ENCODE results near the gene MAIP1. TPM values are rescaled to one million over a fixed set of nuclear protein-coding genes. Genes with fewer than 3 reads are reported as not detected.

Gene MAIP1
- total RNA-seq, 4 donors from 2014 or later, result 17.2 to 23.2 (median 21.0) TPM

DNA sequence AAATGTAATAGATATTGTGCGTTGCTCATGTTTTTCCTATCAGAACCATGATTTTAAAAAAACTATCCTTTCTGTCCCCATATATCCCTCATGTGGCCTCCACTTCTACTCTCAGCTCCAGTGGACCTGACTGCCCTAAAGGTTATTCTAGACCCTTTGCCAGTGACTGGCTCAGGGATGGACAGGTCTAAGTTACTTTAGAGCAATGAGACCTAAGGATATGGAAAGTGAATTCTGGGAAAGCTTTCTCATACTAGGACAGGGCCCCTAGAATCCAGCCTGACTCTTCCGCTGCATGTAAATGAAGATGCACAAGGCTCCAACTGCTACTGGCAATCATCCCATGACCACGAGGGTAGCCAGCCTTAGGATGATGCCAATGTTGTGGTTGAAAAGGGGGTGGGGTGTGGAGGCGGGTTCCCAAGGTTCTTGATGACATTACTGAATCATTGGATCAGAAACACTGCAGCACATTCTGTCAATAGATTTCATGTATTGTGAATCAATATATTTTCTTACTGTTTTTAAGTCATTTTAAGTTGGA, 23.0 kb upstream of the MAIP1 start:
- TF ChIP-seq, protein P1, sequence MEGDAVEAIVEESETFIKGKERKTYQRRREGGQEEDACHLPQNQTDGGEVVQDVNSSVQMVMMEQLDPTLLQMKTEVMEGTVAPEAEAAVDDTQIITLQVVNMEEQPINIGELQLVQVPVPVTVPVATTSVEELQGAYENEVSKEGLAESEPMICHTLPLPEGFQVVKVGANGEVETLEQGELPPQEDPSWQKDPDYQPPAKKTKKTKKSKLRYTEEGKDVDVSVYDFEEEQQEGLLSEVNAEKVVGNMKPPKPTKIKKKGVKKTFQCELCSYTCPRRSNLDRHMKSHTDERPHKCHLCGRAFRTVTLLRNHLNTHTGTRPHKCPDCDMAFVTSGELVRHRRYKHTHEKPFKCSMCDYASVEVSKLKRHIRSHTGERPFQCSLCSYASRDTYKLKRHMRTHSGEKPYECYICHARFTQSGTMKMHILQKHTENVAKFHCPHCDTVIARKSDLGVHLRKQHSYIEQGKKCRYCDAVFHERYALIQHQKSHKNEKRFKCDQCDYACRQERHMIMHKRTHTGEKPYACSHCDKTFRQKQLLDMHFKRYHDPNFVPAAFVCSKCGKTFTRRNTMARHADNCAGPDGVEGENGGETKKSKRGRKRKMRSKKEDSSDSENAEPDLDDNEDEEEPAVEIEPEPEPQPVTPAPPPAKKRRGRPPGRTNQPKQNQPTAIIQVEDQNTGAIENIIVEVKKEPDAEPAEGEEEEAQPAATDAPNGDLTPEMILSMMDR (IDR thresholded peaks at IDR 0.05; ENCODE audit: low read depth), result no peak

DNA sequence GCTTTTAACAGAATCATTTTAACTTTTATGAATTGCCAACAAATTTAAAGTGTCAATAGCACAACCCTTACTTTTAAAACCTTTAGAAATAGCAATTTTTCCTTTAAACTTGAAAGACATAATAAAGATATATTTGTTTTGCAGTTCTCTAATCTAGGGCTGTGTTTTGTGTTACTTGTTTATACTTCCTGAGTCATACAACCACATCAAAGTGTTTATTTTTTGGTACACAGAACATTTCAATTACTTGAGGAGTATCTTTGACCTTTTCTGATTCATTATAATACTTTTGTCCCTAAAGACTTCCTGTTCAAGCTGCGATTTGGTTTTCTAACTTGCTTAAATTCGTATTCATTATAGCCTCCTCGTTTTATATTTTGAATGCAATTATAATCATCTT, 21.9 kb upstream of the MAIP1 start:
- TF ChIP-seq, protein P1 (IDR thresholded peaks at IDR 0.05; ENCODE audit: low read depth), result no peak

DNA sequence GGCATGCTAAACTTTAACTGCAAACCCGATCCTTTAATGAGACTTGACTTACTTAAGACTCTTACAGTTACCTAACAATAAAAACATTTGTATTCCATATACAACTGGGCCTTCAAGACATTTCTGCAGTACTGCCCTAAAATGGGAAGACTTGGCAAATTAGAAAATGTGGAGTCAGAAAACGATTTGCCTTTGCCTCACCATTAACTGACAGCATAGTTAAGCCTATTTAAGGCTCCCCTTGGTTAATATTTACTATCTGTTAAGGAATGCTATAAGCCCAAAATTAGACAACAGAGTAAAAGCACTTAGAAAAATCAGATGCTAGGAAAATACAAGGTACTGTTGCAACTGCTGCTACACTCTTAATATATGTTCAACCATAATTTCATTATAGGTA, 18.8 kb upstream of the MAIP1 start:
- TF ChIP-seq, protein P1 (IDR thresholded peaks at IDR 0.05; ENCODE audit: low read depth), result no peak

DNA sequence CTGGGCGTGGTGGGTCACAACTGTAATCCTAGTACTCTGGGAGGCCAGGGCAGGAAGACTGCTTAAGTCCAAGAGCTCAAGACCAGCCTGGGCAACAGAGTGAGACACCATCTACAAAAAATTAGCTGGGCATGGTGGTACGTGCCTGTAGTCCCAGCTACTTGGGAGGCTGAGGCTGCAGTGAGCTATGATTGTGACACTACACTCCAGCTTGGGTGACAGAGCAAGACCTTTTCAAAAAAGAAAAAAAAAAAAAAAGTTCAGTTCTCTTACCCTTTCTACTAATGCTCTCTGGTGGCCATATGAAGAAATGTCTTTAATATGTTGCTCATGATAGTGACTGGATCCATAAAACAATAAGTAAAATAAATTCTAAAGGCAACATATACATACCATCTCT, 15.0 kb upstream of the MAIP1 start:
- TF ChIP-seq, protein P1 (IDR thresholded peaks at IDR 0.05; ENCODE audit: low read depth), result no peak

DNA sequence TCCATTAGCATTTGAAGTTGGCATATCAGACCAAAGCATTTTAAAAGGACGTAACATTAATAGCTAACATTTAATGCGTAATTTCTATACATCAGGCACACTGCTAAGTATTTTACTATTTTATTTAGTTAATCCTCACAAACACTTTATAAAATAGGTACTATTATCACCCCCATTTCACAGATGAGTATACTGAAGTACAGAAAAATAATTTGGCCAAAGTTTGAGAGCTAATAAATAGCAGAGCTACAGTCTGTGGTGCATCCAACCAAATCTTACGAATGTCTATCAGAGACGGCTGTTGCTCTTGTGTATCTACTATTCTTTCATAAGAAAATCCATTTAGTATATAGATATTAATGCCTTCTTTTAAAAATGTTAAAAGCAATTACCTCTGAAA, 12.0 kb upstream of the MAIP1 start:
- TF ChIP-seq, protein P1 (IDR thresholded peaks at IDR 0.05; ENCODE audit: low read depth), result no peak

DNA sequence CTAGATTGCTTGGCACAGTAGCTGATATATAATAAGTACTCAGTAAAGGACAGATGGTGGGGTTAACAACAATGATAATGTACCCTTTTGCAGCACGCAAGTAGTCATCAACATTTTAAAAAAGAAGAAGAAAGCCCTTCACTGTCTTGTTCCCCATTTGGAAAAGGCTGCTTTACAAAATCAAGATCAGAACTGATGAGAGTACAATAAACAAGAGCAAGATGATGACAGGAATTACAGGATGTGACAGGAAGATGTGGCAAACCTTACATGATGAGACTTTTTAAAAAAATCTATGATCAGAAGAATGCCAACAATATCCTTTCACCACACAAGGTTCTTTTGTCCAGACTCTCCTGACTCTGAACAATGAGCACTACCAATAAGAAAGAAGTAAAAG, 9.2 kb upstream of the MAIP1 start:
- TF ChIP-seq, protein P1 (IDR thresholded peaks at IDR 0.05; ENCODE audit: low read depth), result no peak

DNA sequence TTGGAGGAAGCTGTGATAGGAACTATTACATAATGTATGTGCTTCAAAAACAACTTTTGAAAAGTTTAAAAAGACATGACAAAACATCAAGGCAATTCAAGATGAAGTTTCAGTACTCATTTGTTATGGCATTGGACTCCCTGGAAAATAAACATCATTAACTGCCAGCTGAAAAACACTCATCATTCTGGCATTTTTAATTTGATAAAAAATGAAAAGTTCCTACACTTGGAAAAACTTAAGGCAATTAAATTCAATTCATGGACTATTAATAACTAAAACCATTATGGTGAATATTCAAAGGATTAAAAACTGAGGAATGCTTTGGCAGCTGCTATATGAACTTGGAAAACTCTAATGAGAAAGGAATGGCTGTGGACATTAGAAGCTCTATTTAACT, 8.5 kb upstream of the MAIP1 start:
- TF ChIP-seq, protein P1 (IDR thresholded peaks at IDR 0.05; ENCODE audit: low read depth), result no peak

All from subcutaneous adipose tissue (tissue), 4 donors.